H1 (cell line): ENCODE measurements around the gene TAAR1. TPM values are rescaled to one million over a fixed set of nuclear protein-coding genes. Genes with fewer than 3 reads are reported as not detected.

Source experiments
- CTCF ChIA-PET: fragments of 300-600 bp; sonication (Branson Sonifier 250); formaldehyde crosslinking; loops from one replicate; lab custom pipeline; 2021; ENCODE audit not compliant: partially characterized antibody; lab: Charles Lee
- POLR2A ChIA-PET: fragments of 300-600 bp; sonication (Branson Sonifier 250); formaldehyde crosslinking; loops from one replicate; lab custom pipeline; 2021; ENCODE audit warnings: inconsistent platforms; ENCODE audit not compliant: partially characterized antibody; lab: Charles Lee
- DNase-seq, 2 experiments: peaks; one replicate each; pipeline versions ENCODE4 v3.0.0 to v3.0.0-alpha.2; 2010 to 2022; ENCODE audit warnings: low spot score in 2 of 2, low read depth in 1 of 2, mixed read lengths in 1 of 2
- FAIRE-seq: peaks from 2 replicates; lab custom pipeline; 2011; peaks lifted over from hg19 to GRCh38; lab: Jason Lieb, UNC
- H2AFZ ChIP-seq: 2 replicates; pipeline ENCODE4 v1.8.1; 2012; ENCODE audit warnings: low read length, inconsistent platforms
- H2AK5ac ChIP-seq: 2 replicates; pipeline ENCODE4 v1.6.1; 2013; ENCODE audit warnings: low read depth, low read length
- H2BK120ac ChIP-seq: replicated peaks from 2 replicates; pipeline ENCODE3; 2013; ENCODE audit warnings: low read depth, low read length, inconsistent platforms
- H2BK12ac ChIP-seq: 2 replicates; pipeline ENCODE4 v1.6.1; 2013; ENCODE audit warnings: low read depth, low read length
- H2BK15ac ChIP-seq: 2 replicates; pipeline ENCODE4 v1.6.1; 2013; ENCODE audit warnings: low read length
- H2BK20ac ChIP-seq: 2 replicates; pipeline ENCODE4 v1.6.1; 2013; ENCODE audit warnings: low read length
- H2BK5ac ChIP-seq: 2 replicates; pipeline ENCODE4 v1.6.1; 2013; ENCODE audit warnings: low read depth, low read length
- H3K14ac ChIP-seq: 2 replicates; pipeline ENCODE4 v1.6.1; 2013; ENCODE audit warnings: inconsistent platforms; ENCODE audit not compliant: insufficient read length
- H3K18ac ChIP-seq: 2 replicates; pipeline ENCODE4 v1.6.1; 2013; ENCODE audit warnings: low read length; ENCODE audit errors: extremely low read depth
- H3K23ac ChIP-seq: 2 replicates; pipeline ENCODE4 v1.6.1; 2013; ENCODE audit warnings: inconsistent platforms; ENCODE audit not compliant: insufficient read length
- H3K23me2 ChIP-seq: 2 replicates; pipeline ENCODE4 v1.6.1; 2013; ENCODE audit warnings: low read depth, low read length
- H3K27ac ChIP-seq: 2 replicates; pipeline ENCODE4 v1.6.1; 2011; ENCODE audit warnings: low read depth, low read length, inconsistent platforms
- H3K27me3 ChIP-seq, 4 experiments: replicated peaks in 1 of 4; 1 replicate in 1 of 4; 2 replicates in 3 of 4; pipeline versions ENCODE4 v1.6.1 to v1.8.1; 2011 to 2013; ENCODE audit warnings: low read length in 3 of 4, mild to moderate bottlenecking in 3 of 4, inconsistent platforms in 2 of 4, mixed read lengths in 2 of 4, moderate library complexity in 1 of 4; ENCODE audit not compliant: control insufficient read depth in 3 of 4, insufficient read depth in 3 of 4; ENCODE audit errors: extremely low read depth in 1 of 4
- H3K36me3 ChIP-seq, 4 experiments: 2 replicates each; pipeline versions ENCODE4 v1.6.1 to v1.8.1; 2011 to 2013; ENCODE audit warnings: mild to moderate bottlenecking in 4 of 4, low read length in 3 of 4, moderate library complexity in 2 of 4, control low read depth in 1 of 4, inconsistent platforms in 1 of 4; ENCODE audit not compliant: insufficient read depth in 4 of 4, control insufficient read depth in 2 of 4
- H3K4ac ChIP-seq: replicated peaks from 2 replicates; pipeline ENCODE3; 2013; ENCODE audit warnings: low read length, low read depth, mixed read lengths, inconsistent platforms; ENCODE audit not compliant: insufficient read length
- H3K4me1 ChIP-seq, 4 experiments: replicated peaks in 1 of 4; 1 replicate in 1 of 4; 2 replicates in 3 of 4; pipeline versions ENCODE4 v1.6.1 to v1.8.1; 2011 to 2013; ENCODE audit warnings: low read length in 3 of 4, inconsistent platforms in 2 of 4, mixed read lengths in 1 of 4; ENCODE audit not compliant: insufficient read depth in 4 of 4, control insufficient read depth in 3 of 4
- H3K4me2 ChIP-seq, 2 experiments: 2 replicates each; pipeline versions ENCODE4 v1.6.1 to v1.8.1; 2011 to 2013; ENCODE audit warnings: low read depth in 2 of 2, low read length in 2 of 2, control low read depth in 1 of 2, inconsistent platforms in 1 of 2, mild to moderate bottlenecking in 1 of 2; ENCODE audit not compliant: insufficient read depth in 1 of 2
- H3K4me3 ChIP-seq, 4 experiments: fragments of 200-600, 300-600 bp in 1 of 4; sonication (generic), shearing (Covaris generic), sonication (Bioruptor Twin) in 1 of 4; 2 replicates each; pipeline versions ENCODE4 v1.5.1 to v1.8.1; 2011 to 2016; ENCODE audit warnings: low read length in 4 of 4, low read depth in 3 of 4, control low read depth in 2 of 4, inconsistent platforms in 2 of 4, mild to moderate bottlenecking in 2 of 4, mixed read lengths in 1 of 4, moderate library complexity in 1 of 4; ENCODE audit not compliant: insufficient read depth in 2 of 4; ENCODE audit errors: extremely low read depth in 1 of 4
- H3K56ac ChIP-seq: replicated peaks from 2 replicates; pipeline ENCODE3; 2013; ENCODE audit warnings: low read depth, mild to moderate bottlenecking, mixed read lengths, low read length, inconsistent platforms; ENCODE audit not compliant: insufficient read length
- H3K79me1 ChIP-seq: 2 replicates; pipeline ENCODE4 v1.6.1; 2013; ENCODE audit warnings: low read depth, low read length, control low read depth
- H3K79me2 ChIP-seq, 2 experiments: 2 replicates each; pipeline versions ENCODE4 v1.6.1 to v1.8.1; 2012 to 2013; ENCODE audit warnings: low read length in 2 of 2, mild to moderate bottlenecking in 2 of 2, inconsistent platforms in 1 of 2; ENCODE audit not compliant: insufficient read depth in 2 of 2, control insufficient read depth in 1 of 2
- H3K9ac ChIP-seq, 4 experiments: replicated peaks in 1 of 4; 1 replicate in 1 of 4; 2 replicates in 3 of 4; pipeline versions ENCODE4 v1.6.1 to v1.8.1; 2011 to 2013; ENCODE audit warnings: low read depth in 3 of 4, low read length in 3 of 4, control low read depth in 2 of 4, mild to moderate bottlenecking in 2 of 4, moderate library complexity in 2 of 4, inconsistent platforms in 1 of 4; ENCODE audit errors: extremely low read depth in 1 of 4
- H3K9me3 ChIP-seq, 2 experiments: 2 replicates each; pipeline versions ENCODE4 v1.6.1 to v1.8.1; 2012 to 2013; ENCODE audit warnings: mild to moderate bottlenecking in 2 of 2, moderate library complexity in 2 of 2, control low read depth in 1 of 2, inconsistent platforms in 1 of 2, low read depth in 1 of 2, low read length in 1 of 2, mixed read lengths in 1 of 2; ENCODE audit not compliant: insufficient read depth in 2 of 2
- H4K20me1 ChIP-seq, 2 experiments: replicated peaks in 1 of 2; 2 replicates each; pipeline versions ENCODE3 to v1.8.1; 2011 to 2013; ENCODE audit warnings: inconsistent platforms in 2 of 2, low read length in 2 of 2, mild to moderate bottlenecking in 1 of 2; ENCODE audit not compliant: insufficient read depth in 2 of 2, control insufficient read depth in 1 of 2
- H4K5ac ChIP-seq: 2 replicates; pipeline ENCODE4 v1.6.1; 2013; ENCODE audit warnings: low read length, low read depth, mixed read lengths, inconsistent platforms; ENCODE audit not compliant: insufficient read length
- H4K8ac ChIP-seq: 2 replicates; pipeline ENCODE4 v1.8.0; 2013; ENCODE audit warnings: mild to moderate bottlenecking, moderate library complexity, low read length, inconsistent platforms; ENCODE audit not compliant: insufficient read depth; ENCODE audit errors: extremely low read depth
- H4K91ac ChIP-seq: replicated peaks from 2 replicates; pipeline ENCODE3; 2013; ENCODE audit warnings: low read length, mixed read lengths, inconsistent platforms; ENCODE audit not compliant: insufficient read length
- CBX8 ChIP-seq: fragments of 300-800, 300-1000 bp; sonication (generic); IDR thresholded peaks from 2 replicates; pipeline ENCODE4 v1.7.1; 2016; ENCODE audit warnings: low read depth, low read length, borderline replicate concordance
- SRF ChIP-seq: IDR thresholded peaks from 2 replicates; pipeline ENCODE4 v1.6.1; 2011; ENCODE audit warnings: mild to moderate bottlenecking, low read depth, low read length, moderate library complexity
- WGBS, 2 experiments: shearing (Covaris generic) in 1 of 2; methylation state at CpG; one replicate each; pipeline versions ENCODE4 v1.1.6 to v1.1.7; 2013 to 2015; ENCODE audit warnings: low lambda C conversion rate in 2 of 2, mixed read lengths in 2 of 2, inconsistent platforms in 1 of 2, low coverage in 1 of 2, missing lambda C conversion rate in 1 of 2; ENCODE audit not compliant: insufficient replicate concordance in 2 of 2, insufficient coverage in 1 of 2, insufficient read length in 1 of 2; ENCODE audit errors: extremely low coverage in 1 of 2, missing lambda C conversion rate in 1 of 2; 5-methylcytosine and 5-hydroxymethylcytosine counted together
- polyA plus RNA-seq, 7 experiments: library from polyadenylated mRNA; depleted of rRNA in 3 of 7; stranded (reverse) in 5 of 7; unstranded in 2 of 7; fragments of >200 nt in 5 of 7; fragments of 200-250 nt in 2 of 7; gene quantifications; 1 replicate in 5 of 7; 2 replicates in 1 of 7; 4 replicates in 1 of 7; pipeline versions ENCODE4 v1.2.1 to v1.2.3, GENCODE V29; 2011 to 2013; ENCODE audit warnings: missing spikeins in 2 of 7, mixed read lengths in 2 of 7
- total RNA-seq: library from RNA; stranded (reverse); fragmentation: NEBNext Ultra II Directional; extraction: Animal tissue kit (Norgen Biotek cat#: 25700); gene quantifications from 2 replicates; pipeline ENCODE4 v1.2.1, GENCODE V29; 2021

Gene TAAR1
- total and polyA plus RNA-seq, 2 of the 8 experiments (the other 6 are each of a cell fraction or from before 2014, with no cell fraction given) = not detected

GRCh38 chr6:132596201-132596600 lies 62.8 kb downstream of the TAAR1 start:
- ChIA-PET POLR2A (no interaction called here), CTCF (interaction anchor here (0.5 to 2.3 kb wide), 7 partner anchors 9 to 157 kb away, joined by 3 to 10 read pairs (median 5); no protein-coding TSS in a partner anchor)
- H3K4me2 ChIP-seq = no peak overlapping the region
- H3K36me3 ChIP-seq = no peaks in the 10 kb centered on the region
- H3K27ac ChIP-seq = no peak overlapping the region
- H4K5ac ChIP-seq = no peak overlapping the region
- H3K27me3 ChIP-seq = no peaks in the 10 kb centered on the region
- H3K79me2 ChIP-seq = no peaks in the 10 kb centered on the region
- H3K9me3 ChIP-seq = no peaks in the 10 kb centered on the region
- H2AK5ac ChIP-seq = no peak overlapping the region
- no peak for DNase-seq
- H3K56ac ChIP-seq = no peak overlapping the region
- no peak overlapping the region for H3K23ac ChIP-seq
- no peak overlapping the region for H3K18ac ChIP-seq
- no peak overlapping the region for H3K14ac ChIP-seq
- H2BK120ac ChIP-seq = no peak overlapping the region
- H4K8ac ChIP-seq = no peak overlapping the region
- no peak overlapping the region for H2BK20ac ChIP-seq
- H3K79me1 ChIP-seq = no peaks in the 10 kb centered on the region
- no peak overlapping the region for H4K91ac ChIP-seq
- H3K4ac ChIP-seq = no peak overlapping the region
- H4K20me1 ChIP-seq = no peaks in the 10 kb centered on the region
- H2BK15ac ChIP-seq = no peak overlapping the region
- H3K4me1 ChIP-seq = no peaks in the 10 kb centered on the region
- no peak overlapping the region for H3K9ac ChIP-seq
- H3K23me2 ChIP-seq = peaks cover 3% of the 10 kb centered on the region; the same call in 1 of the 2 replicates
- no peak overlapping the region for H3K4me3 ChIP-seq
- no peak for TF ChIP-seq CBX8
- TF ChIP-seq SRF = no peak
- no peak for FAIRE-seq
- H2BK5ac ChIP-seq = no peak overlapping the region
- no peak overlapping the region for H2BK12ac ChIP-seq
- H2AFZ ChIP-seq = no peak overlapping the region
- 85% methylated on average over 6 of the region's 6 CpGs; no CpG with 5 or more reads in 1 of the 2 experiments for WGBS, 2 experiments

Other genes starting within 250 kb of the TAAR1 start
- gene STX7, start 146.1 kb downstream of the TAAR1 start, total RNA-seq = 27.9 and 32.6 TPM in 2 replicates
- 4.3 and 5.7 TPM in 2 replicates for gene STX7, start 146.1 kb downstream of the TAAR1 start, polyA plus RNA-seq (2011; rRNA removed)
- gene TAAR9, start 120.9 kb downstream of the TAAR1 start, total RNA-seq = not detected in 2 replicates
- gene TAAR9, start 120.9 kb downstream of the TAAR1 start, polyA plus RNA-seq (2011; rRNA removed) = not detected in 2 replicates
- not detected in 2 replicates for gene TAAR8, start 106.5 kb downstream of the TAAR1 start, total RNA-seq
- gene TAAR8, start 106.5 kb downstream of the TAAR1 start, polyA plus RNA-seq (2011; rRNA removed) = not detected in 2 replicates
- not detected in 2 replicates for gene TAAR6, start 88.9 kb downstream of the TAAR1 start, total RNA-seq
- gene TAAR6, start 88.9 kb downstream of the TAAR1 start, polyA plus RNA-seq (2011; rRNA removed) = 0.06 TPM in 2 replicates
- gene TAAR5, start 69.4 kb downstream of the TAAR1 start, total RNA-seq = not detected in 2 replicates
- gene TAAR5, start 69.4 kb downstream of the TAAR1 start, polyA plus RNA-seq (2011; rRNA removed) = not detected in 2 replicates
- gene TAAR2, start 34.9 kb downstream of the TAAR1 start, total RNA-seq = not detected in 2 replicates
- not detected in 2 replicates for gene TAAR2, start 34.9 kb downstream of the TAAR1 start, polyA plus RNA-seq (2011; rRNA removed)
- not detected in 2 replicates for gene VNN1, start 54.9 kb upstream of the TAAR1 start, total RNA-seq
- gene VNN1, start 54.9 kb upstream of the TAAR1 start, polyA plus RNA-seq (2011; rRNA removed) = not detected in 2 replicates
- gene VNN2, start 98.7 kb upstream of the TAAR1 start, total RNA-seq = not detected in 2 replicates
- gene VNN2, start 98.7 kb upstream of the TAAR1 start, polyA plus RNA-seq (2011; rRNA removed) = not detected in 2 replicates
- 22.0 and 23.4 TPM in 2 replicates for gene SLC18B1, start 139.5 kb upstream of the TAAR1 start, total RNA-seq
- gene SLC18B1, start 139.5 kb upstream of the TAAR1 start, polyA plus RNA-seq (2011; rRNA removed) = 10.6 and 17.2 TPM in 2 replicates
- 1,733 and 1,771 TPM in 2 replicates for gene RPS12, start 155.4 kb upstream of the TAAR1 start, total RNA-seq
- gene RPS12, start 155.4 kb upstream of the TAAR1 start, polyA plus RNA-seq (2011; rRNA removed) = 7,878 and 9,013 TPM in 2 replicates